ENCODE results near the gene NOPCHAP1.

GRCh38 chr12:105025890-105026289, 39.8 kb downstream of the NOPCHAP1 start:
- TF ChIP-seq, protein P1, sequence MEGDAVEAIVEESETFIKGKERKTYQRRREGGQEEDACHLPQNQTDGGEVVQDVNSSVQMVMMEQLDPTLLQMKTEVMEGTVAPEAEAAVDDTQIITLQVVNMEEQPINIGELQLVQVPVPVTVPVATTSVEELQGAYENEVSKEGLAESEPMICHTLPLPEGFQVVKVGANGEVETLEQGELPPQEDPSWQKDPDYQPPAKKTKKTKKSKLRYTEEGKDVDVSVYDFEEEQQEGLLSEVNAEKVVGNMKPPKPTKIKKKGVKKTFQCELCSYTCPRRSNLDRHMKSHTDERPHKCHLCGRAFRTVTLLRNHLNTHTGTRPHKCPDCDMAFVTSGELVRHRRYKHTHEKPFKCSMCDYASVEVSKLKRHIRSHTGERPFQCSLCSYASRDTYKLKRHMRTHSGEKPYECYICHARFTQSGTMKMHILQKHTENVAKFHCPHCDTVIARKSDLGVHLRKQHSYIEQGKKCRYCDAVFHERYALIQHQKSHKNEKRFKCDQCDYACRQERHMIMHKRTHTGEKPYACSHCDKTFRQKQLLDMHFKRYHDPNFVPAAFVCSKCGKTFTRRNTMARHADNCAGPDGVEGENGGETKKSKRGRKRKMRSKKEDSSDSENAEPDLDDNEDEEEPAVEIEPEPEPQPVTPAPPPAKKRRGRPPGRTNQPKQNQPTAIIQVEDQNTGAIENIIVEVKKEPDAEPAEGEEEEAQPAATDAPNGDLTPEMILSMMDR (IDR thresholded peaks at IDR 0.05) = no peak
- no peak for TF ChIP-seq POLR2A (IDR thresholded peaks at IDR 0.05)
